ENCODE measurements around the gene HES3.

- TF ChIP-seq CTCF (IDR thresholded peaks at IDR 0.05) (no peak), POLR2A (IDR thresholded peaks at IDR 0.05) (no peak)
These were observed 3.7 kb downstream of the HES3 start for GRCh38 chr1:6247651-6248050.

Measured in uterus (tissue), 2 donors.